ENCODE results near the gene RTN4RL2. TPM values are rescaled to one million over a fixed set of nuclear protein-coding genes. Genes with fewer than 3 reads are reported as not detected.

RTN4RL2 gene
- total RNA-seq, 1 experiment from 2014 or later = 0.90 TPM

DNA sequence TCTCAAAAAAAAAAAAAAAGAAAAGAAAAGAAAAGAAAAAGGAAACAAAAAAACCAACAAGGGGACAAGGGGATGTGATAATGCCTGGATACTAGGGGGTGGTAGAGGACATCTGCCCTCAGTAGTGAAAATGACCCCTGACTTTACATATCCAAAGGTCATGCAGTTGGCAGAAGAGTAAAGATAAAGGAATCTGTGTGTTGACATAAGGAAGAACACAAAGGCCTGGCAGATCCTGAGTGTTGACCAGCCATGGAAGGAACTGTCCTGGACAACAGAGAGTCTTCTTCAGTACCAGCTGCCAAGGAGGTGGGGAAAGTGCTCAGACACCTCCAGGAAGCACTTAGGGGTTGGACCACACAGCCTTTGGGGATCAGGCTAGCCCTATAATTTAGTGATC is 42.5 kb downstream of the RTN4RL2 start:
- no TSS peak for BruUV-seq (replicated peaks)
- POLR2A ChIA-PET = no interaction called here
- intact Hi-C loops (cut with micrococcal nuclease; ENCODE audit: unreplicated experiment) (no loop called here), in situ Hi-C loops (cut with HindIII; ENCODE audit: low pct_unique_long_range_greater_than_20kb, low sequenced_read_pairs) (no loop called here)
- CTCF ChIA-PET = interaction anchor here (0.6 kb wide), 1 partner anchor 9 kb away, joined by 3 read pairs; no protein-coding TSS in a partner anchor
- Histone ChIP-seq H3K27me3 (ENCODE audit: control insufficient read depth, insufficient read depth, low read length) (no peaks in the 10 kb centered on the region), H3K4me3 (ENCODE audit: low read depth in 2 of 2, low read length in 2 of 2) (no peak overlapping the region), H3K27ac (ENCODE audit: low read length) (no peak overlapping the region), H3K4me1 (ENCODE audit: control insufficient read depth, insufficient read depth, low read length) (peaks cover 6% of the 10 kb centered on the region; the same call in 1 of the 2 replicates), H3K36me3 (ENCODE audit: control insufficient read depth, insufficient read depth, low read length) (no peaks in the 10 kb centered on the region), H3K9me3 (ENCODE audit: control insufficient read depth, insufficient read depth, low read depth, low read length) (no peaks in the 10 kb centered on the region)
- DNase-seq (ENCODE audit: low read depth, low spot score) = no peak
- no peak for ATAC-seq
- no peak for TF ChIP-seq SIN3A (IDR thresholded peaks at IDR 0.05; ENCODE audit: borderline replicate concordance, insufficient read depth, low read depth, low read length)

DNA sequence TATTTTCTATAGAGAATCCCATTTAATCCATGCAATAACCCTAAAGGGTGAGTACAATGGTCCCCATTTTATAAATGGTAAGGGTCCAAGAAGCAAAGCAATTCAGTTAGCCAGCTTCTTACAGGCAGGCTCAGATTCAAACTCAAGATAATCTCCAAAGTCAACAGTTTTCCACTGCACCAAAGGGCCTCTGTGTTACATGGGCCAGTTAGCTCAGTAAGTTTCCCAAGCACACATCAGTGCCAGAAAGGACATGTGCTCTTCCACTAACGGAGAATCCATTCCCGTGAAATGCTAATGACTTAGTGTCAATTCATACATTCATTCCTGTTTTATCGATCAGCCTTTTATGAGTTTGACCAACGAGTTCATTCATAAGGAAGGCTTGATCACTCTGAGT is 44.2 kb downstream of the RTN4RL2 start:
- Histone ChIP-seq H3K27ac (ENCODE audit: low read length) (no peak overlapping the region), H3K4me3 (ENCODE audit: low read depth in 2 of 2, low read length in 2 of 2) (no peak overlapping the region), H3K27me3 (ENCODE audit: control insufficient read depth, insufficient read depth, low read length) (no peaks in the 10 kb centered on the region), H3K4me1 (ENCODE audit: control insufficient read depth, insufficient read depth, low read length) (peaks cover 6% of the 10 kb centered on the region; the same call in 1 of the 2 replicates), H3K36me3 (ENCODE audit: control insufficient read depth, insufficient read depth, low read length) (no peaks in the 10 kb centered on the region), H3K9me3 (ENCODE audit: control insufficient read depth, insufficient read depth, low read depth, low read length) (no peaks in the 10 kb centered on the region)
- in situ Hi-C loops (cut with HindIII; ENCODE audit: low pct_unique_long_range_greater_than_20kb, low sequenced_read_pairs) = no loop called here
- DNase-seq (ENCODE audit: low read depth, low spot score) (no peak), ATAC-seq (no peak)
- POLR2A ChIA-PET = interaction anchor here (0.6 kb wide), 1 partner anchor 12 kb away, joined by 3 read pairs; no protein-coding TSS in a partner anchor
- intact Hi-C loops (cut with micrococcal nuclease; ENCODE audit: unreplicated experiment) = no loop called here
- no peak for TF ChIP-seq POLR2AphosphoS5 (IDR thresholded peaks at IDR 0.05; ENCODE audit: low read depth, low read length)
- TF ChIP-seq SIN3A (IDR thresholded peaks at IDR 0.05; ENCODE audit: borderline replicate concordance, insufficient read depth, low read depth, low read length) = no peak
- TF ChIP-seq TCF7L2 (IDR thresholded peaks at IDR 0.05; ENCODE audit: low read depth, low read length) = no peak
- TF ChIP-seq CTCF (IDR thresholded peaks at IDR 0.05) = no peak
- TF ChIP-seq, protein P1, sequence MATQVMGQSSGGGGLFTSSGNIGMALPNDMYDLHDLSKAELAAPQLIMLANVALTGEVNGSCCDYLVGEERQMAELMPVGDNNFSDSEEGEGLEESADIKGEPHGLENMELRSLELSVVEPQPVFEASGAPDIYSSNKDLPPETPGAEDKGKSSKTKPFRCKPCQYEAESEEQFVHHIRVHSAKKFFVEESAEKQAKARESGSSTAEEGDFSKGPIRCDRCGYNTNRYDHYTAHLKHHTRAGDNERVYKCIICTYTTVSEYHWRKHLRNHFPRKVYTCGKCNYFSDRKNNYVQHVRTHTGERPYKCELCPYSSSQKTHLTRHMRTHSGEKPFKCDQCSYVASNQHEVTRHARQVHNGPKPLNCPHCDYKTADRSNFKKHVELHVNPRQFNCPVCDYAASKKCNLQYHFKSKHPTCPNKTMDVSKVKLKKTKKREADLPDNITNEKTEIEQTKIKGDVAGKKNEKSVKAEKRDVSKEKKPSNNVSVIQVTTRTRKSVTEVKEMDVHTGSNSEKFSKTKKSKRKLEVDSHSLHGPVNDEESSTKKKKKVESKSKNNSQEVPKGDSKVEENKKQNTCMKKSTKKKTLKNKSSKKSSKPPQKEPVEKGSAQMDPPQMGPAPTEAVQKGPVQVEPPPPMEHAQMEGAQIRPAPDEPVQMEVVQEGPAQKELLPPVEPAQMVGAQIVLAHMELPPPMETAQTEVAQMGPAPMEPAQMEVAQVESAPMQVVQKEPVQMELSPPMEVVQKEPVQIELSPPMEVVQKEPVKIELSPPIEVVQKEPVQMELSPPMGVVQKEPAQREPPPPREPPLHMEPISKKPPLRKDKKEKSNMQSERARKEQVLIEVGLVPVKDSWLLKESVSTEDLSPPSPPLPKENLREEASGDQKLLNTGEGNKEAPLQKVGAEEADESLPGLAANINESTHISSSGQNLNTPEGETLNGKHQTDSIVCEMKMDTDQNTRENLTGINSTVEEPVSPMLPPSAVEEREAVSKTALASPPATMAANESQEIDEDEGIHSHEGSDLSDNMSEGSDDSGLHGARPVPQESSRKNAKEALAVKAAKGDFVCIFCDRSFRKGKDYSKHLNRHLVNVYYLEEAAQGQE (IDR thresholded peaks at IDR 0.05; ENCODE audit: insufficient read depth in 1 of 2, low read depth in 2 of 2, low read length in 1 of 2) = no peak
- no TSS peak for BruUV-seq (replicated peaks)
- CTCF ChIA-PET = interaction anchor here (0.6 kb wide), 1 partner anchor 41 kb away, joined by 5 read pairs; no protein-coding TSS in a partner anchor

DNA sequence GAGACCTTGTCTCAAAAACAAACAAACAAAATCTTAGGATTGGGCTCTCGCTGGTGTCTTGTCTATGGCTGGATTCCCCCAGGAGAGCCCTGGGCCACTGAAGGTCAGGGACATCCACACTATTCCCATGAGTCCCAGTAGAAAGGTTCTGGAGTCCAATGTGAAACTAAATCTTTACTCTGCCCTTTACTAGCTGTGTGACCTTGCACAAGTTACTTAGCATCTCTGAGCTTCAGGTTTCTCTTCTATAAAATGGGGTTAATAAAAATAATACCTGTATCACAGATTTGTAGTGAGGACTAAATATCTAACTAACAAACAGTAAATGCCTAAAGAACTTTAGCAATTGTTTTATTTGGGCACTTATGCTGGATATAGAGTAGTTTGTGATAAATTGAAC is 46.2 kb downstream of the RTN4RL2 start:
- TF ChIP-seq, protein P1 (IDR thresholded peaks at IDR 0.05; ENCODE audit: insufficient read depth in 1 of 2, low read depth in 2 of 2, low read length in 1 of 2) = no peak
- no peak for TF ChIP-seq TCF7L2 (IDR thresholded peaks at IDR 0.05; ENCODE audit: low read depth, low read length)
- no peak for TF ChIP-seq POLR2AphosphoS5 (IDR thresholded peaks at IDR 0.05; ENCODE audit: low read depth, low read length)
- no peak for TF ChIP-seq CTCF (IDR thresholded peaks at IDR 0.05)
- TF ChIP-seq SIN3A (IDR thresholded peaks at IDR 0.05; ENCODE audit: borderline replicate concordance, insufficient read depth, low read depth, low read length) = no peak
- in situ Hi-C loops (cut with HindIII; ENCODE audit: low pct_unique_long_range_greater_than_20kb, low sequenced_read_pairs) = no loop called here
- no peaks in the 10 kb centered on the region for H3K36me3 ChIP-seq (ENCODE audit: control insufficient read depth, insufficient read depth, low read length)
- H3K27ac ChIP-seq (ENCODE audit: low read length) = no peak overlapping the region
- H3K9me3 ChIP-seq (ENCODE audit: control insufficient read depth, insufficient read depth, low read depth, low read length) = no peaks in the 10 kb centered on the region
- no peak for DNase-seq (ENCODE audit: low read depth, low spot score)
- intact Hi-C loops (cut with micrococcal nuclease; ENCODE audit: unreplicated experiment) = no loop called here
- ChIA-PET CTCF (interaction anchor here (0.9 kb wide), 1 partner anchor 13 kb away, joined by 4 read pairs; no protein-coding TSS in a partner anchor), POLR2A (no interaction called here)
- no peak overlapping the region for H3K4me3 ChIP-seq (ENCODE audit: low read depth in 2 of 2, low read length in 2 of 2)
- no TSS peak for BruUV-seq (replicated peaks)
- no peak for ATAC-seq
- peaks cover 5% of the 10 kb centered on the region; the same call in 1 of the 2 replicates for H3K4me1 ChIP-seq (ENCODE audit: control insufficient read depth, insufficient read depth, low read length)
- no peaks in the 10 kb centered on the region for H3K27me3 ChIP-seq (ENCODE audit: control insufficient read depth, insufficient read depth, low read length)
